Panc1 (cell line): Measurements from ENCODE around the gene SH3PXD2A. TPM values are rescaled to one million over a fixed set of nuclear protein-coding genes. Genes with fewer than 3 reads are reported as not detected.

ENCODE experiments used
- ATAC-seq: fragments of 200-7000 bp; cut with Tn5 transposase; 2 replicates; pipeline ENCODE4 v1.9.1; 2020; ENCODE audit warnings: mild to moderate bottlenecking, moderate library complexity
- BruUV-seq: library from RNA; stranded (reverse); fragments of 400-500 nt; replicated peaks from 2 replicates; lab custom pipeline; 2021; lab: Mats Ljungman, UMichigan
- CTCF ChIA-PET: fragments of 300-600 bp; sonication (Branson Sonifier 250); formaldehyde crosslinking; loops from one replicate; lab custom pipeline; 2022; ENCODE audit warnings: antibody characterized with exemption; lab: Charles Lee
- POLR2A ChIA-PET: fragments of 300-600 bp; sonication (Branson Sonifier 250); formaldehyde crosslinking; loops from one replicate; lab custom pipeline; 2022; ENCODE audit warnings: antibody characterized with exemption; lab: Charles Lee
- DNase-seq: peaks from one replicate; pipeline ENCODE4 v3.0.0-alpha.2; 2010; ENCODE audit warnings: low read depth, low spot score
- H3K27ac ChIP-seq: 2 replicates; pipeline ENCODE4 v1.5.1; 2011; ENCODE audit warnings: mild to moderate bottlenecking, low read length, inconsistent platforms
- H3K27me3 ChIP-seq: fragments of 200-500 bp; sonication (Bioruptor generic); 2 replicates; pipeline ENCODE4 v1.6.0; 2014; ENCODE audit warnings: low read length, inconsistent platforms; ENCODE audit not compliant: control insufficient read depth, insufficient read depth
- H3K36me3 ChIP-seq: fragments of 200-500 bp; sonication (Bioruptor generic); 2 replicates; pipeline ENCODE4 v1.5.1; 2014; ENCODE audit warnings: inconsistent platforms, mild to moderate bottlenecking, low read length, moderate library complexity; ENCODE audit not compliant: control insufficient read depth, insufficient read depth
- H3K4me1 ChIP-seq: 2 replicates; pipeline ENCODE4 v1.5.1; 2011; ENCODE audit warnings: inconsistent platforms, mild to moderate bottlenecking, low read length, moderate library complexity; ENCODE audit not compliant: control insufficient read depth, insufficient read depth
- H3K4me3 ChIP-seq, 2 experiments: 2 replicates each; pipeline ENCODE4 v1.5.1; 2011 to 2012; ENCODE audit warnings: low read depth in 2 of 2, low read length in 2 of 2, mild to moderate bottlenecking in 2 of 2, inconsistent platforms in 1 of 2, moderate library complexity in 1 of 2
- H3K9me3 ChIP-seq: fragments of 200-500 bp; sonication (Bioruptor generic); 2 replicates; pipeline ENCODE4 v1.5.1; 2014; ENCODE audit warnings: low read depth, mild to moderate bottlenecking, inconsistent platforms, low read length, moderate library complexity; ENCODE audit not compliant: control insufficient read depth, insufficient read depth
- CTCF ChIP-seq: fragments of 450-650 bp; IDR thresholded peaks from 2 replicates; pipeline ENCODE4 v1.5.1; 2017; ENCODE audit warnings: mild to moderate bottlenecking
- POLR2AphosphoS5 ChIP-seq: IDR thresholded peaks from 2 replicates; pipeline ENCODE4 v1.6.1; 2012; ENCODE audit warnings: mild to moderate bottlenecking, low read depth, low read length, moderate library complexity
- SIN3A ChIP-seq: IDR thresholded peaks from 2 replicates; pipeline ENCODE4 v1.6.1; 2012; ENCODE audit warnings: low read depth, mild to moderate bottlenecking, low read length, moderate library complexity, borderline replicate concordance; ENCODE audit not compliant: insufficient read depth
- TCF7L2 ChIP-seq: IDR thresholded peaks from 2 replicates; pipeline ENCODE4 v1.6.1; 2011; ENCODE audit warnings: mild to moderate bottlenecking, low read depth, low read length, inconsistent platforms
- in situ Hi-C: cut with HindIII; loops from 2 replicates; pipeline ENCODE4 v1.10.0; 2016; ENCODE audit warnings: low sequenced_read_pairs, low pct_unique_long_range_greater_than_20kb
- intact Hi-C: fragments of 100-400 bp; cut with micrococcal nuclease; formaldehyde crosslinking; loops from one replicate; pipeline ENCODE4 v1.10.0; 2022; ENCODE audit not compliant: unreplicated experiment
- total RNA-seq: library from RNA; stranded (reverse); gene quantifications from one replicate; pipeline ENCODE4 v1.2.1, GENCODE V29; 2021; ENCODE audit not compliant: unreplicated experiment
- TF ChIP-seq, protein P1 (sequence below), 2 experiments: IDR thresholded peaks; 2 replicates each; pipeline ENCODE4 v1.6.1; 2011 to 2012; ENCODE audit warnings: low read depth in 2 of 2, control low read depth in 1 of 2, low read length in 1 of 2, mild to moderate bottlenecking in 1 of 2, moderate library complexity in 1 of 2; ENCODE audit not compliant: insufficient read depth in 1 of 2

Gene SH3PXD2A
- total RNA-seq, 1 experiment from 2014 or later: 5.7 TPM

- ChIA-PET CTCF (no interaction called here), POLR2A (no interaction called here)
- no peak for TF ChIP-seq SIN3A
- TF ChIP-seq, protein P1, sequence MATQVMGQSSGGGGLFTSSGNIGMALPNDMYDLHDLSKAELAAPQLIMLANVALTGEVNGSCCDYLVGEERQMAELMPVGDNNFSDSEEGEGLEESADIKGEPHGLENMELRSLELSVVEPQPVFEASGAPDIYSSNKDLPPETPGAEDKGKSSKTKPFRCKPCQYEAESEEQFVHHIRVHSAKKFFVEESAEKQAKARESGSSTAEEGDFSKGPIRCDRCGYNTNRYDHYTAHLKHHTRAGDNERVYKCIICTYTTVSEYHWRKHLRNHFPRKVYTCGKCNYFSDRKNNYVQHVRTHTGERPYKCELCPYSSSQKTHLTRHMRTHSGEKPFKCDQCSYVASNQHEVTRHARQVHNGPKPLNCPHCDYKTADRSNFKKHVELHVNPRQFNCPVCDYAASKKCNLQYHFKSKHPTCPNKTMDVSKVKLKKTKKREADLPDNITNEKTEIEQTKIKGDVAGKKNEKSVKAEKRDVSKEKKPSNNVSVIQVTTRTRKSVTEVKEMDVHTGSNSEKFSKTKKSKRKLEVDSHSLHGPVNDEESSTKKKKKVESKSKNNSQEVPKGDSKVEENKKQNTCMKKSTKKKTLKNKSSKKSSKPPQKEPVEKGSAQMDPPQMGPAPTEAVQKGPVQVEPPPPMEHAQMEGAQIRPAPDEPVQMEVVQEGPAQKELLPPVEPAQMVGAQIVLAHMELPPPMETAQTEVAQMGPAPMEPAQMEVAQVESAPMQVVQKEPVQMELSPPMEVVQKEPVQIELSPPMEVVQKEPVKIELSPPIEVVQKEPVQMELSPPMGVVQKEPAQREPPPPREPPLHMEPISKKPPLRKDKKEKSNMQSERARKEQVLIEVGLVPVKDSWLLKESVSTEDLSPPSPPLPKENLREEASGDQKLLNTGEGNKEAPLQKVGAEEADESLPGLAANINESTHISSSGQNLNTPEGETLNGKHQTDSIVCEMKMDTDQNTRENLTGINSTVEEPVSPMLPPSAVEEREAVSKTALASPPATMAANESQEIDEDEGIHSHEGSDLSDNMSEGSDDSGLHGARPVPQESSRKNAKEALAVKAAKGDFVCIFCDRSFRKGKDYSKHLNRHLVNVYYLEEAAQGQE (IDR thresholded peaks at IDR 0.05; ENCODE audit: insufficient read depth in 1 of 2, low read depth in 2 of 2, low read length in 1 of 2): no peak
- TF ChIP-seq TCF7L2: no peak
- no peak for TF ChIP-seq CTCF
- TF ChIP-seq POLR2AphosphoS5: no peak
- intact Hi-C loops (no loop called here), in situ Hi-C loops (no loop called here)
- Histone ChIP-seq H3K9me3 (no peaks in the 10 kb centered on the region), H3K27ac (no peak overlapping the region), H3K4me1 (no peaks in the 10 kb centered on the region), H3K4me3 (no peak overlapping the region), H3K27me3 (no peaks in the 10 kb centered on the region), H3K36me3 (no peaks in the 10 kb centered on the region)
- ATAC-seq (no peak), DNase-seq (no peak)
- no TSS peak for BruUV-seq
These were observed 22.5 kb upstream of the SH3PXD2A start for GRCh38 chr10:103877861-103878260.

GRCh38 chr10:103876155-103876554 lies 20.8 kb upstream of the SH3PXD2A start:
- in situ Hi-C loops: no loop called here

More at GRCh38 chr10:103876155-103876554, 20.8 kb upstream of the SH3PXD2A start:
- Histone ChIP-seq H3K27me3 (no peaks in the 10 kb centered on the region), H3K9me3 (no peaks in the 10 kb centered on the region), H3K4me3 (no peak overlapping the region), H3K27ac (no peak overlapping the region), H3K36me3 (no peaks in the 10 kb centered on the region), H3K4me1 (no peaks in the 10 kb centered on the region)
- no peak for DNase-seq
- ChIA-PET POLR2A (no interaction called here), CTCF (no interaction called here)
- intact Hi-C loops: no loop called here
- no TSS peak for BruUV-seq
- no peak for ATAC-seq
- TF ChIP-seq, protein P1 (IDR thresholded peaks at IDR 0.05; ENCODE audit: insufficient read depth in 1 of 2, low read depth in 2 of 2, low read length in 1 of 2): no peak
- TF ChIP-seq POLR2AphosphoS5 (no peak), SIN3A (no peak)
